GM19025 (cell line): ENCODE data around the gene MXRA7.
"Not testable (repeated sequence)": the region's sequence is repeated elsewhere in the genome, so short reads cannot be mapped to it uniquely, and the experiment has no call there.

ENCODE experiments used
- ATAC-seq: cut with Tn5 transposase; IDR thresholded peaks from one replicate; pipeline ENCODE4 v1.9.1; 2021; ENCODE audit warnings: mild to moderate bottlenecking, low read depth, moderate library complexity; ENCODE audit not compliant: unreplicated experiment

The MXRA7 gene

GRCh38 chr17:76718516-76718915 lies 7.8 kb upstream of the MXRA7 start:
- ATAC-seq: no peak

GRCh38 chr17:76716839-76717215 lies 6.1 kb upstream of the MXRA7 start:
- no peak for ATAC-seq

- no peak for ATAC-seq
Measured at GRCh38 chr17:76716146-76716838, 5.5 kb upstream of the MXRA7 start.

- ATAC-seq: no peak
Measured at GRCh38 chr17:76715496-76715830, 4.7 kb upstream of the MXRA7 start.

- ATAC-seq: no peak
Measured at GRCh38 chr17:76714822-76715495, 4.2 kb upstream of the MXRA7 start.

GRCh38 chr17:76714336-76714735 lies 3.6 kb upstream of the MXRA7 start:
- ATAC-seq: no peak

- no peak for ATAC-seq
Measured at GRCh38 chr17:76713765-76714164, 3.0 kb upstream of the MXRA7 start.

GRCh38 chr17:76712321-76712720 lies 1.6 kb upstream of the MXRA7 start:
- not testable (repeated sequence) for ATAC-seq

- ATAC-seq: not testable (repeated sequence)
Measured at GRCh38 chr17:76709951-76710862, 558 bp downstream of the MXRA7 start.

GRCh38 chr17:76709077-76709950 lies 1.5 kb downstream of the MXRA7 start:
- ATAC-seq: no peak

GRCh38 chr17:76707985-76708807 lies 2.6 kb downstream of the MXRA7 start:
- no peak for ATAC-seq

GRCh38 chr17:76706817-76707216 lies 3.9 kb downstream of the MXRA7 start:
- no peak for ATAC-seq

GRCh38 chr17:76704805-76705204 lies 6.0 kb downstream of the MXRA7 start:
- ATAC-seq: no peak

- no peak for ATAC-seq
Measured at GRCh38 chr17:76702941-76703637, 7.7 kb downstream of the MXRA7 start.

- no peak for ATAC-seq
Measured at GRCh38 chr17:76702076-76702475, 8.7 kb downstream of the MXRA7 start.

- no peak for ATAC-seq
Measured at GRCh38 chr17:76701471-76701967, 9.2 kb downstream of the MXRA7 start.

- no peak for ATAC-seq
Measured at GRCh38 chr17:76700617-76701470, 9.9 kb downstream of the MXRA7 start.

GRCh38 chr17:76700270-76700616 lies 10.5 kb downstream of the MXRA7 start:
- no peak for ATAC-seq
